ENCODE data around the gene EGFR.

GRCh38 chr7:54989453-54990225 is 29.2 kb upstream of the EGFR start:
- no peak for TF ChIP-seq CTCF (IDR thresholded peaks at IDR 0.05)
- no peak for TF ChIP-seq POLR2A (IDR thresholded peaks at IDR 0.05)
